Measurements from ENCODE around the gene CACYBP.
A peak's percentile ranks its signal among the peaks of the same experiment; 100 is the strongest.

CACYBP gene

GRCh38 chr1:174999936-175000696, at the start of gene CACYBP:
Gene CACYBP (plus strand): TSS chr1:174999947. CDS start chr1:175000181, 234 bp downstream.
- no peak for FAIRE-seq

GRCh38 chr1:174953285-174954072, 46.3 kb upstream of the CACYBP start:
- FAIRE-seq: peak; percentile 49

GRCh38 chr1:174954073-174954460, 45.7 kb upstream of the CACYBP start:
- peak; percentile 99 for FAIRE-seq

- FAIRE-seq: peak; percentile 65
These were observed 44.8 kb upstream of the CACYBP start for GRCh38 chr1:174954671-174955669.

- FAIRE-seq: peak; percentile 13
These were observed 43.7 kb upstream of the CACYBP start for GRCh38 chr1:174956086-174956485.

- no peak for FAIRE-seq
These were observed 42.8 kb upstream of the CACYBP start for GRCh38 chr1:174956976-174957375.

GRCh38 chr1:174957829-174958228, 41.9 kb upstream of the CACYBP start:
- FAIRE-seq: no peak

GRCh38 chr1:174958396-174958795, 41.4 kb upstream of the CACYBP start:
- FAIRE-seq: no peak

- no peak for FAIRE-seq
These were observed 39.4 kb upstream of the CACYBP start for GRCh38 chr1:174960362-174960761.

GRCh38 chr1:174963529-174964125, 36.1 kb upstream of the CACYBP start:
- FAIRE-seq: no peak

GRCh38 chr1:174964261-174964971, 35.3 kb upstream of the CACYBP start:
- FAIRE-seq: no peak

- no peak for FAIRE-seq
These were observed 34.8 kb upstream of the CACYBP start for GRCh38 chr1:174964972-174965361.

- FAIRE-seq: no peak
These were observed 34.3 kb upstream of the CACYBP start for GRCh38 chr1:174965362-174966007.

- no peak for FAIRE-seq
These were observed 33.7 kb upstream of the CACYBP start for GRCh38 chr1:174966008-174966572.

- FAIRE-seq: peak; percentile 53
These were observed 31.7 kb upstream of the CACYBP start for GRCh38 chr1:174967845-174968705.

GRCh38 chr1:174968750-174969244, 30.9 kb upstream of the CACYBP start:
- no peak for FAIRE-seq

- FAIRE-seq: no peak
These were observed 29.8 kb upstream of the CACYBP start for GRCh38 chr1:174969977-174970376.

GRCh38 chr1:174971466-174971865, 28.3 kb upstream of the CACYBP start:
- no peak for FAIRE-seq

- FAIRE-seq: no peak
These were observed 27.8 kb upstream of the CACYBP start for GRCh38 chr1:174971902-174972301.

GRCh38 chr1:174974711-174975119, 25.0 kb upstream of the CACYBP start:
- no peak for FAIRE-seq
